ENCODE data around the gene OGFOD3.

Gene OGFOD3

GRCh38 chr17:82357394-82357793 is 61.0 kb downstream of the OGFOD3 start:
- DNase-seq (ENCODE audit: low spot score): no peak
- TF ChIP-seq, protein P1, sequence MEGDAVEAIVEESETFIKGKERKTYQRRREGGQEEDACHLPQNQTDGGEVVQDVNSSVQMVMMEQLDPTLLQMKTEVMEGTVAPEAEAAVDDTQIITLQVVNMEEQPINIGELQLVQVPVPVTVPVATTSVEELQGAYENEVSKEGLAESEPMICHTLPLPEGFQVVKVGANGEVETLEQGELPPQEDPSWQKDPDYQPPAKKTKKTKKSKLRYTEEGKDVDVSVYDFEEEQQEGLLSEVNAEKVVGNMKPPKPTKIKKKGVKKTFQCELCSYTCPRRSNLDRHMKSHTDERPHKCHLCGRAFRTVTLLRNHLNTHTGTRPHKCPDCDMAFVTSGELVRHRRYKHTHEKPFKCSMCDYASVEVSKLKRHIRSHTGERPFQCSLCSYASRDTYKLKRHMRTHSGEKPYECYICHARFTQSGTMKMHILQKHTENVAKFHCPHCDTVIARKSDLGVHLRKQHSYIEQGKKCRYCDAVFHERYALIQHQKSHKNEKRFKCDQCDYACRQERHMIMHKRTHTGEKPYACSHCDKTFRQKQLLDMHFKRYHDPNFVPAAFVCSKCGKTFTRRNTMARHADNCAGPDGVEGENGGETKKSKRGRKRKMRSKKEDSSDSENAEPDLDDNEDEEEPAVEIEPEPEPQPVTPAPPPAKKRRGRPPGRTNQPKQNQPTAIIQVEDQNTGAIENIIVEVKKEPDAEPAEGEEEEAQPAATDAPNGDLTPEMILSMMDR (IDR thresholded peaks at IDR 0.05; ENCODE audit: borderline replicate concordance, control extremely low read depth, extremely low read depth, insufficient read depth, missing control alignments): no peak
- in situ Hi-C loops (cut with MboI; ENCODE audit: low sequenced_read_pairs, unreplicated experiment): no loop called here

DNA sequence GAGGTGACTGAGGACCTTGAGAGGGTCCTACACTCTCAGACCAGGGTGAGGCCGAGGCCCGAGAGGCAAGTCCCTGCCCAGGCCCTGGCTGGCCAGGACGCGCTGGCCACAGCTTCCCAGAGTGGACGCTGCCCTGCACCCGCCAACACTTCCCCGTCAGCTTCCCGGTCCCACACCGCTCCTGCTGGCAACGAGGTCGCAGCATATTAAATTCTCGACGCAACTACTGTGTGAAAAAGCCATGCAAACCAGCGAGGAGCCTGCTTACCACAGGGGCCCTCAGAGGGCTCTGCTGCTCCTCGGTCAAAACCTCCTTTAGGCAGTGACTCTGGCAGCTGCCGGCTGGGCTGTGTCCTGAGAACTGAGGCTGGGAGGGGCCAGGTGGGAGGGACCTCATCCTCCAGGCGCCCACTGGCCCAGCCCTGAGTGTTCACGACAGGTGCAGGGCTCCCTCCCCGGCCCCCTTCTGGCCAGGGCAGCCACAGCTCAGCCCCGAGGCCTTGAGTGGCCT is 61.5 kb downstream of the OGFOD3 start:
- TF ChIP-seq, protein P1 (IDR thresholded peaks at IDR 0.05; ENCODE audit: borderline replicate concordance, control extremely low read depth, extremely low read depth, insufficient read depth, missing control alignments): no peak
- no peak for DNase-seq (ENCODE audit: low spot score)
- in situ Hi-C loops (cut with MboI; ENCODE audit: low sequenced_read_pairs, unreplicated experiment): no loop called here

DNA sequence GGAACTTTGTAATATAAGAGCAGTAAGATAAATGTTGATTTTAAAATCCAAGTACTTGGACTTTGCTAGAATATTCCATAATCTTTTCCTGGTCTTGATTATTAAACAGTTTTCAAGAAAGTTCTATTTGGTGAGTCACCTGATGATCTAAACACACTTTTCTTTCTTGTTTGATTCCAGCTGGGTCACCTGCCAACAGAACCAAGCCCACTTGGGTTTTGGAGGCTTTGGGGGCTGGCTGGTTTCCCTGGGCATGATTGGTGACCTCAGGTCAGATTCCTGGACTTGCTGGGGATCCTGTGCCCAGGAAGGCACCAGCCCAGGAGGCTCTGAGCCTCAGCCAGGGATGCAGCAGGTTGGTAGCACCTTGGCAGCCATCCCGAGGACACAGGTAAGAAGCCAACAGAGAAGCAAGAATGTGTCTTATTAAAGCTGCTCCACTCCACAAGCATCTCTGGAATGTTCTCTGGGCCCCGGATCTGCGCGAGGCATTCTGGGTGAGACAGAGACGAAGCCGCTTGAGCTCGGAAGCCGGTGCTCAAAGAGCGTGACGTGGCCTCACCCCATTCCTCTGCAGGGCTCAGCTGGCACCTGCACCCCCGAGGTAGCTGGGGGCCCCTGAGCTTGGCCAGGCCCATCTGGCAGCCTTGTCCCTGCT is 62.5 kb downstream of the OGFOD3 start:
- in situ Hi-C loops (cut with MboI; ENCODE audit: low sequenced_read_pairs, unreplicated experiment): no loop called here
- no peak for DNase-seq (ENCODE audit: low spot score)
- TF ChIP-seq, protein P1 (IDR thresholded peaks at IDR 0.05; ENCODE audit: borderline replicate concordance, control extremely low read depth, extremely low read depth, insufficient read depth, missing control alignments): no peak

DNA sequence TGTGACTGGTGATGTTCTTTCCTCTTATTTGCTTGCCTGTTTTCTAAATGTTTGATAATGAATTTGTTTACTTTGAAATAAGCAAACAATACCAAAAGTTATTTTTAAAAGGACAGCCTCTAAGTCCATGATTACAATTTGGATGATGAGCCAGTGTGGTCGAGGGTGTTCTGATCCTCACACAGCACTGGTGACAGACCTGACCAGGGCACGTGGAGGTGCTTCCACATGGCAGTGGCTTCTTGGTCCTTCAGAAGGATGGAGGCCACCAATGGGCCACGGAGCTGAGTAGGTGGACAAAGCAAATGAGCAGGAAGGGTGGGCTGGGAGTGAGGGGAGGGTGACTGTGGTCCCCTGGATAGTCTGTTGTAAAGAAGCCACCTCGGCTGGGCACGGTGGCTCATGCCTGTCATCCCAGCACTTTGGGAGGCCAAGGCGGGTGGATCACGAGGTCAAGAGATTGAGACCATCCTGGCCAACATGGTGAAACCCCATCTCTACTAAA is 63.5 kb downstream of the OGFOD3 start:
- in situ Hi-C loops (cut with MboI; ENCODE audit: low sequenced_read_pairs, unreplicated experiment): loop anchor here (5.0 kb wide), 1 partner anchor 52 kb away; no protein-coding TSS in a partner anchor

DNA sequence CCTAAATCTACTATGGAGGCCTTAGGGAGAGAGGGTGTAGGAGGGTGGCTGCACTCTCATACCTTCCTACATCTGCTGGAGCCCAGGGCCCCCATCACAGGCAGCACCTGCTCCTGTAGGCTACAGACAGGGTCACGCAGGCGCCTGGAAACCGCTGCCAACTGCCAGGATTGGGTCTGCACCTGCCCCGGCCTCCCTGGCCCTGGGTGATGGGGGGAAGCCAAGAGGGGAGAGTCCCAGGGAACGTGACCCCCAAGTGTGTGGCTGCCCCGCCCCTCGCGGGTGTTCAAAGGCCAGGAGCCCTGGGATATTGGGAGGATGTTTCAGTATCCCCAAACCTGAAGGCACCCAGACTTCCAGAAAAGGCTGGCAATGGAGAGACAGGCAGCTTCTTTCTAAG is 64.9 kb downstream of the OGFOD3 start:
- TF ChIP-seq, protein P1 (IDR thresholded peaks at IDR 0.05; ENCODE audit: borderline replicate concordance, control extremely low read depth, extremely low read depth, insufficient read depth, missing control alignments): no peak
- in situ Hi-C loops (cut with MboI; ENCODE audit: low sequenced_read_pairs, unreplicated experiment): loop anchor here (5.0 kb wide), 1 partner anchor 54 kb away; no protein-coding TSS in a partner anchor
- no peak for DNase-seq (ENCODE audit: low spot score)

More for the DNA sequence above, 63.5 kb downstream of the OGFOD3 start:
- TF ChIP-seq, protein P1 (IDR thresholded peaks at IDR 0.05; ENCODE audit: borderline replicate concordance, control extremely low read depth, extremely low read depth, insufficient read depth, missing control alignments): no peak
- no peak for DNase-seq (ENCODE audit: low spot score)

GRCh38 chr17:82351713-82352488 is 66.5 kb downstream of the OGFOD3 start:
- peak; percentile 91 for DNase-seq (ENCODE audit: low spot score)
- TF ChIP-seq, protein P1 (IDR thresholded peaks at IDR 0.05; ENCODE audit: borderline replicate concordance, control extremely low read depth, extremely low read depth, insufficient read depth, missing control alignments): peak; percentile 91
- in situ Hi-C loops (cut with MboI; ENCODE audit: low sequenced_read_pairs, unreplicated experiment): loop anchor here (5.0 kb wide), 1 partner anchor 55 kb away; no protein-coding TSS in a partner anchor
